Suprapubic skin (tissue), 4 donors: ENCODE measurements around the gene PCNT.

ENCODE experiments used
- CTCF ChIP-seq, 2 donors: fragments of 200-600 bp in 1 of 2; fragments of 450-650 bp in 1 of 2; sonication (generic) in 1 of 2; IDR thresholded peaks; one replicate each; pipeline ENCODE4 v1.5.1; 2016 to 2019; ENCODE audit warnings: antibody characterized with exemption in 2 of 2, mild to moderate bottlenecking in 1 of 2, moderate library complexity in 1 of 2
- POLR2A ChIP-seq, 2 donors: fragments of 450-650 bp; IDR thresholded peaks; one replicate each; pipeline ENCODE4 v1.6.1; 2017; ENCODE audit warnings: antibody characterized with exemption in 2 of 2, mild to moderate bottlenecking in 2 of 2, moderate library complexity in 2 of 2
- POLR2AphosphoS5 ChIP-seq, 3 donors: sonication (generic); formaldehyde crosslinking; IDR thresholded peaks; one replicate each; pipeline ENCODE4 v1.6.1; 2017; ENCODE audit warnings: antibody characterized with exemption in 3 of 3

DNA sequence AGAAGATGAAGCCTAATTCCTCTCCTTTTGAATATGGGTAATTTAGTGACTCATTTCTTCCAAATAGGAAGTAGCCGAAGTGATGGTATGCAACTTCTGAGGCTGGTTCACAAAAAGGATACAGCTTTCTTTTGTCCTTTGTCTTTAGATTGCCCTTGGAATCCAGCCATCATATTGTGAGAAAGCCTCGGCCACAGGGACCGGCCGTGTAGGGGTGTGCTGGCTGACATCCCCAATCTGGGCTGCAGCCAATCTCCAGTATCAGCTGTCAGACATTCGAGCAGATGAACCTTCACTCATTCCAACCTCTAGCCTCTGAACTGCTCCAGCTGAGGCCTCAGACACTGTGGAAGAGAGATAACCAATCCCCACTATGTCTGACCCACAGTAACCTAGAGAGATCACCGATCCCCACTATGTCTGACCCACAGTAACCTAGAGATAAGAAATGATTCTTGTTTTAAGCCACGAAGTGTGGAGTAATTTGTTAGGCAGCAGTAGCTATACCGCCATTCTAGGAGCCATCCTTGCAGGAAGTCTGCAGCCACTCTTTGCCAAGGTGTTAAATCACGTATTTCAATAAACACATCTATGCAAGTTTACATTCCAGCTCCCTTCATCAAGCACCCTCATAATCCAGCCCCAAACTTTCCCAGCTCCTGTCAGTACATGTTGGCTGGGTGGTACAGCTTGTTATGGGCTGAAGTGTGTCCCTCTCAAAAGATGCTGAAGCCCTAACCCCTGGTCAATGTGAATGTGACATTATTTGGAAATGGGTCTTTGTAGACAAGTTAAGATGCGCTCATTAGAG is 131.8 kb downstream of the PCNT start:
- TF ChIP-seq CTCF (IDR thresholded peaks at IDR 0.05) (no peak), POLR2A (IDR thresholded peaks at IDR 0.05) (no peak), POLR2AphosphoS5 (IDR thresholded peaks at IDR 0.05) (no peak)
